GM19193 (cell line): ENCODE results near the gene ITPR1.

Experiments
- POLR2A ChIP-seq: IDR thresholded peaks from 4 replicates; pipeline ENCODE4 v1.6.1; 2011; ENCODE audit not compliant: insufficient read depth, insufficient read length; ENCODE audit errors: extremely low read depth

Gene ITPR1

GRCh38 chr3:4493014-4493940 lies at the start of gene ITPR1:
ITPR1 (plus strand) TSS chr3:4493348; CDS start chr3:4516492, 23,144 bp downstream.
- peak; percentile 99 for TF ChIP-seq POLR2A

DNA sequence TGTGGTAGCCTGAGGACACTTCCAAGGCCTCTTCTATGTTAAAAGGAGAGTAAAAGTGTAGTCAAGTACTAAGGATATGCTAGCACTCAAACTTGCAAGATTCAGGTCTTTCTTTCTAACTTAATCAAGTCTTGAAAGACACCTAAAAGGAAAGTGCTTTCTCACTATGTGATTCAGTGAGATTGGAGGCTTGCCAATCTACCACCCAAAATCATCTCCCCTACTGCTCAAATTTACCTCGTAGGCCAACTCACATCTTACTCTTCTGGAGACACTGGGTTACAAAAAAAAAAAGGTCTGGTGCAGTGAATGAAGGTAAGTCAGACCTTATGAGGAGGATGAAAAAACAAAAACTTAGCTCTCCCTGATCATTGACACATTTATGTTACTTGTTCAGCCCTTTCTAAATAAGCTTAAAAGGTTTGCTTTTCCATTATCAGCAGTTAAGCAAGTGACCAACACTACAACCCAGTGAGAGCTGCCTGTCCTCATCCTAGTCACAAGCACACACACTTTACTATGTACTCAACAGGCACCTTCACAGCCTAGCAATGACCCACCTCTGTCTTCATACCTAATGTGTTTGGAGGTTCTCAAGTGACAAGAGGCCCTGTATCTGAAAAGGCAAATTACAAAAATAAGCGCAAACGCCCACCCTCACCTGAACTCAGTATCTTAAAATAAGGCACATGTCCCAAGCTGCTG lies 45.7 kb upstream of the ITPR1 start:
- no peak for TF ChIP-seq POLR2A

GRCh38 chr3:4448187-4448586 lies 45.0 kb upstream of the ITPR1 start:
- TF ChIP-seq POLR2A: no peak

DNA sequence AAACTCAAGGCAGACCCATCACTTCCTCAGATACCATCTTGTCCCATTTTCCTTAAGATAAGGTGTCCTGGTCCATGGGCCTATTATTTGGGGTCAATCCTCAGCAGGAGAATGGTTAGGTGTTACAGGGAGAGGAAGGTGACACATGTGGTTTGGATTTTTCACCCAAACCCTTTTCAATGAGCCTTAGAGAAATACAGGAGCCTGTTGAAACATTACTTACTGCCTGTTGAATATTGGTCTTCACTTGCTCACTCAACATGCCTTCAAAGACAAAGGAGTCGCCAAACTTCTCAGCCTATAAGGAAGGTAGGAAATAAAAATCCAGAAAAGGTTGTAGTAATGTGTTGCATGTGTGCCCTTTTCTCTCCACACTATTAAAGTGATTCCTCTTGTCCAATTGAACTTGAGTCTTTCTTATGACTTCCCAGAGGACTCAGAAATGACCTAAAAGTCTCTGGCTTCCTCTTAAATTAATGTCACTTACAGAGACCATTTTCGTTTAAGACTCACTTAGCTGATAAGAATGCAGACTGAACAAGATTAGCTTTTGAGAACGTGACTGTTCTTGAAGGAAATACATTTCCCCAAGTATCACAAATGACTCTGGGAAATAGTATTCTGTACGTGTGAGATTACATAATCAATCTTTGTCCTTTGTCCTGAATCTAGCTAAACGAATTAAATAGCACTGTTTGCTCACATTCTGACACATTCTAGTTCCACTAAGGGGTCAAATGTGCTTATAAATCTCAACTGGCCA lies 43.9 kb upstream of the ITPR1 start:
- no peak for TF ChIP-seq POLR2A

DNA sequence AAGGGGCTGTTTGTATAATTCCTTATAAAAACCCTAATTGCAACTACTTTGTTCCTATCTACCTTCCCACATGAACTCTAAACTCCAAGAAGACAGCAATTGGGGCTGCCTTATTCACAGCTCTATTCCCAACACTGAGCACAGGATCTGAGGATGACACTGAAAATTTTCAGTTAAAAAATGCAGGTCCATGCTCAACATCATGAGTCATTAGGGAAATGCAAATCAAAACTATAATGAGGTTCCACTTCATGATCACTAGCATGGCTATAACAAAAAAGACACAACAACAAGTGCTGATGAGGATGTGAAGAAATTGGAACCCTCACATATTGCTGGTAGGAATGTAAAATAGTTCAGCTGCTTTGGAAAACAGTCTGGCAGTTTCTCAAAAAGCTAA lies 39.0 kb upstream of the ITPR1 start:
- TF ChIP-seq POLR2A: no peak

- TF ChIP-seq POLR2A: no peak
These were observed 34.2 kb upstream of the ITPR1 start for GRCh38 chr3:4458961-4459360.

- TF ChIP-seq POLR2A: no peak
These were observed 32.8 kb upstream of the ITPR1 start for GRCh38 chr3:4460334-4460733.

- no peak for TF ChIP-seq POLR2A
These were observed 31.6 kb upstream of the ITPR1 start for GRCh38 chr3:4461468-4462090.

DNA sequence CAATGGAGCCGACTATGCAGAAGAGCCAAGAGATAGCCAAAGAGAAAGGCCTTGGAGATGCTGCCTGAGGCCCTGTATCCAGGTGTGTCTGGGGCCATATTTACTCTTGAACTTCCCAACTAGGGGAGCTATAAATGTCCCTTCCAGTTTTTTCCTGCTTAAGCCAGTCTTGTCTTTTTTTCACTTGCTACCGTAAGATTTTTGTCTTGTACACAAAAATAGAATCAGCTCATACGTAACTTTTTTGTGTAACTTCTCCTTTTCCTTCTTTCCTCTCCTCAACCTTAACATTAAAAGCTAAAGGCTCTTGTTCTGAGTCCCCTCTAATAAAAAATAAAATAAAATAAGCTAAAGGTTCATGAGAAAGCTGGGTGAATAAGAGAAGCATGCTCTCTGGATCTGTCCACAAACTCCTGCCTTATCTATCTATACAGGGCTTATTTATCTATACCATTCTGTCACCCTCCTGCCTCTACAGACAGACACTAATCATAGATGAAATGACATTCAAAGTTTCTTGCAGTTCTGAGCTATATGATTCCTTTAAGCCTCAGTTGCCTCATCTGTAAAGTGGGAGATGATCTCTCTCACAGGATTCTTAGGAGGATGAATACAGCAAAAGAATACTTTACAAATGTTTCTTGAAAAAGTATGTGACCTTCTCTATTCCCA lies 30.6 kb upstream of the ITPR1 start:
- no peak for TF ChIP-seq POLR2A

DNA sequence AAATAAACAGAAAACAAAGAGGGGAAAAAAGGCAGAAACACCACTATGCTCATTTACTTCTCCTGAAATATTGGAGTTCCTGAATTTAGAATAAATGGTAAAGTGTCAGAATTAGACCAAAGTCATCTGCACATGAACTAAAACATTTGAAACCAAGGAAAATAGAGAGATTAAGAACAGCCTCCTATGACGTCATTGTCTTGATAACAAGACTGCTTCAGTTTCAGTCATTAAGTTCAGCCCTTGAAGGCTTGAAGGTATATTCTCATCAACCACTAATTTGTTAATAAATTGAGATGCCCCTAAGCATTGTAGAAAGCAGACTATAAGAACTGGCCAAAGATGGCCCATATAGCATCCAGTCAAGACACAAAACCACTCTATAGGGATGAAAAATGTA lies 28.6 kb upstream of the ITPR1 start:
- TF ChIP-seq POLR2A: no peak

DNA sequence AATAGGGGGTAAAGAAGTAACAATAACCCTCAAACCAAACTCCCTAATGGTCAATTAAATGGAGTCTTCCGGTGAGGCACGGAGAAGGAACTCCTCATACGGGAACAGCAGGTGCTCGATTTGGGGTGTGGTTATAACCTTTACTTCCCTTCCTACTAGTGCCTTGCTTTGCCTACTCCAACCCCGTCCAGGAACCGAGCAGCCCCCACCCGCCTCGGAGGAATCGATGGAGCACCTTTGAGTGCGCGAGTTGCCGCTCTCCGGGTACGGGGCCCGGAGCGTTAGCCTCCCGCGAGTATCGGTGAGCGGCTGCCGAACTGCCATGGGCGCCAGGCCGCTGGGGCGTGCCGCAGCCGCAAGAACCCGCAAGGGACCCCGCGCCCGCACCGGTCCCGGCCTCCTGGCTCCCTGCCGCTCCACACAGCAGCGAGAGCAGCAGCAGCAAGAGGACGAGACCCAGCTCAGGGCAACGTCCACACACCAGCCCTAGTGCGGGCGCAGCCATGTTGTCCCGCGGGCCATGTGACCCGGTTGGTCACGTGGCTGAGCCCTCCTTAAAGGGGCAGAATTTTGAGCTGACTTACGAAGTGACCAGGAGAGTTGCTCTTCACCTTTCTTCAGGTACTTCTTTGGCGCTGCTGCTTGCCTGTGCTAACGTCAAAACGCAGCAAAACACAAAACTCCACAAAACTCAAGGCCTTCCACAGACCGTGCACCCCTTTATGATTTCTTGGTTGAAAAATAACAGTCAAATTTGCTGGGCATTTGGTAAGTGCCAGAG lies 26.2 kb upstream of the ITPR1 start, which contains the start of gene SUMF1:
Gene SUMF1 (minus strand): TSS at position 529 of the 781 bp plus-strand sequence. CDS start 24 bp downstream, at position 505.
- TF ChIP-seq POLR2A: peak; percentile 84

DNA sequence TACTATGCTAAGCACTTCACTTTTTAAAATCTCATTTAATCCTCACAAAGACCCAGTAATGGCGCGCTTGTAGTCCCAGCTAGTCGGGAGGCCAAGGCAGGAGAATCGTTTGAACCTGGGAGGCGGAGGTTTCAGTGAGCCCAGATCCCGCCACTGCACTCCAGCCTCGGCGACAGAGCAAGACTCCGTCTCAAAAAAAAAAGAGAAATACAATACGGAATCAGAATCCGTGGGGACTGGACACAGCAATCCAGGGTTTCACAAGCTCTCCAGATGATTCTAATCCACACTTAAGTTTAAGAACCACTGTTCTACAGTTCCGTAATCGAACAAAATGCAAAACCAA lies 25.7 kb upstream of the ITPR1 start:
- TF ChIP-seq POLR2A: no peak

DNA sequence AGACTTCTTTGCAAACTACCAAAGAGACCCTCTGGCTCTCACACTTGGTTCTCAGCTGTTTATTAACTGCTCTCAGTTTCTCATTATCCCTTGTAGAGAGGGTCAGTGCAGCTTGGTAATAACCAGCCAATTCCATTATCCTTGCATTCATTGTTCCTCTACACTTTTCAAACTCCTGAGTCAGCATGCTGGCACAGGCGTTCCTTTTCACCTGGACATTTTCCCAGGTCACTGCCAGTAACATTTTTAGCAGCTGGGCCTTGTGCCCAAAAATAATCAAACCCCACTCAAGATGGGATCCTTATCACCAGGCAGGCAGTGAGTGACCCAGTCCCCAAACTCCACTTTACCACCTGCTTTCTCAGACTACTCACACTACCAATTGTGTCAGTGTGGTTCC lies 21.2 kb upstream of the ITPR1 start:
- no peak for TF ChIP-seq POLR2A
